Thoracic aorta (tissue), 2 donors: ENCODE data around the gene CPXM2. TPM values are rescaled to one million over a fixed set of nuclear protein-coding genes. Genes with fewer than 3 reads are reported as not detected.

Experiments used
- ATAC-seq: fragments of 150-250 bp; one replicate; pipeline ENCODE4 v1.8.0; 2017; ENCODE audit warnings: low read depth; ENCODE audit not compliant: insufficient number of reproducible peaks, low FRiP score
- DNase-seq: peaks from one replicate; pipeline ENCODE4 v3.0.0-alpha.2; 2020; ENCODE audit warnings: low spot score
- H3K27ac ChIP-seq, 2 donors: fragments of 200-600 bp; sonication (generic); 1 replicate in 1 of 2; 2 replicates in 1 of 2; pipeline ENCODE4 v1.5.1; 2016; ENCODE audit warnings: mild to moderate bottlenecking in 2 of 2, moderate library complexity in 2 of 2
- H3K27me3 ChIP-seq: fragments of 200-600 bp; sonication (generic); replicated peaks from 2 replicates; pipeline ENCODE4 v1.6.0; 2016; ENCODE audit warnings: mild to moderate bottlenecking; ENCODE audit not compliant: insufficient read depth
- H3K36me3 ChIP-seq: fragments of 200-600 bp; sonication (generic); one replicate; pipeline ENCODE4 v1.5.1; 2016
- H3K4me1 ChIP-seq, 2 donors: fragments of 200-600 bp; sonication (generic); 1 replicate in 1 of 2; 2 replicates in 1 of 2; pipeline versions ENCODE4 v1.5.1 to v1.6.0; 2016; ENCODE audit warnings: low read depth in 2 of 2, mild to moderate bottlenecking in 1 of 2; ENCODE audit not compliant: control insufficient read depth in 1 of 2
- H3K4me3 ChIP-seq: fragments of 200-600 bp; sonication (generic); 2 replicates; pipeline ENCODE4 v1.5.1; 2016; ENCODE audit warnings: mild to moderate bottlenecking
- H3K9me3 ChIP-seq: fragments of 200-600 bp; sonication (generic); 2 replicates; pipeline ENCODE4 v1.5.1; 2016
- CTCF ChIP-seq: fragments of 200-600 bp; sonication (generic); IDR thresholded peaks from one replicate; pipeline ENCODE4 v1.5.1; 2019; ENCODE audit warnings: antibody characterized with exemption
- total RNA-seq, 2 donors: library from RNA; depleted of rRNA; stranded (reverse); fragments of >200 nt; gene quantifications; one replicate each; pipeline versions ENCODE4 v1.1.0 to v1.2.3, GENCODE V29; 2016

Gene CPXM2
- total RNA-seq, 2 donors from 2014 or later, result 275 to 348 TPM

- Histone ChIP-seq H3K36me3 (peaks cover 18% of the 10 kb centered on the region), H3K27me3 (no peaks in the 10 kb centered on the region), H3K9me3 (no peaks in the 10 kb centered on the region), H3K27ac (no peak overlapping the region), H3K4me3 (no peak overlapping the region), H3K4me1 (no peaks in the 10 kb centered on the region)
- no peak for TF ChIP-seq CTCF
- ATAC-seq (no peak), DNase-seq (no peak)
Measured at GRCh38 chr10:123746520-123746919, 145.1 kb downstream of the CPXM2 start.

- no peak overlapping the region for H3K27ac ChIP-seq
- no peak for DNase-seq
- H3K4me3 ChIP-seq, result no peak overlapping the region
- H3K4me1 ChIP-seq, result no peaks in the 10 kb centered on the region
- H3K36me3 ChIP-seq, result peaks cover 16% of the 10 kb centered on the region
- no peaks in the 10 kb centered on the region for H3K9me3 ChIP-seq
- TF ChIP-seq CTCF, result no peak
- no peaks in the 10 kb centered on the region for H3K27me3 ChIP-seq
- ATAC-seq, result no peak
Measured at GRCh38 chr10:123746061-123746460, 145.5 kb downstream of the CPXM2 start.

GRCh38 chr10:123744224-123744536 lies 147.4 kb downstream of the CPXM2 start:
- Histone ChIP-seq H3K4me1 (no peaks in the 10 kb centered on the region), H3K4me3 (no peak overlapping the region)
- no peak for ATAC-seq

GRCh38 chr10:123743441-123744223 lies 148.0 kb downstream of the CPXM2 start:
- Histone ChIP-seq H3K36me3 (peaks cover 3% of the 10 kb centered on the region), H3K27ac (no peak overlapping the region), H3K4me1 (no peaks in the 10 kb centered on the region), H3K9me3 (no peaks in the 10 kb centered on the region), H3K4me3 (no peak overlapping the region), H3K27me3 (no peaks in the 10 kb centered on the region)
- TF ChIP-seq CTCF, result no peak
- ATAC-seq (no peak), DNase-seq (no peak)

More at GRCh38 chr10:123744224-123744536, 147.4 kb downstream of the CPXM2 start:
- H3K27me3 ChIP-seq, result no peaks in the 10 kb centered on the region
- DNase-seq, result no peak
- no peak overlapping the region for H3K27ac ChIP-seq
- peaks cover 7% of the 10 kb centered on the region for H3K36me3 ChIP-seq
- TF ChIP-seq CTCF, result no peak
- no peaks in the 10 kb centered on the region for H3K9me3 ChIP-seq

- DNase-seq (no peak), ATAC-seq (no peak)
- Histone ChIP-seq H3K27ac (no peak overlapping the region), H3K4me3 (no peak overlapping the region), H3K27me3 (no peaks in the 10 kb centered on the region), H3K9me3 (no peaks in the 10 kb centered on the region), H3K4me1 (no peaks in the 10 kb centered on the region), H3K36me3 (peaks cover 3% of the 10 kb centered on the region)
- no peak for TF ChIP-seq CTCF
Measured at GRCh38 chr10:123742751-123743440, 148.7 kb downstream of the CPXM2 start.
